IPS-18a (cell line): ENCODE measurements around the gene C9.
"Not testable (repeated sequence)": the region's sequence is repeated elsewhere in the genome, so short reads cannot be mapped to it uniquely, and the experiment has no call there.

Experiments used
- H3K27ac ChIP-seq: one replicate; pipeline ENCODE4 v1.5.1; 2013; ENCODE audit warnings: low read length
- H3K27me3 ChIP-seq: one replicate; pipeline ENCODE4 v1.6.1; 2013; ENCODE audit warnings: mild to moderate bottlenecking, low read length; ENCODE audit not compliant: control insufficient read depth, insufficient read depth
- H3K36me3 ChIP-seq: one replicate; pipeline ENCODE4 v1.6.1; 2013; ENCODE audit warnings: low read depth, low read length; ENCODE audit not compliant: control insufficient read depth
- H3K4me1 ChIP-seq: one replicate; pipeline ENCODE4 v1.6.1; 2013; ENCODE audit warnings: low read depth, low read length; ENCODE audit not compliant: control insufficient read depth
- H3K4me3 ChIP-seq: one replicate; pipeline ENCODE4 v1.5.1; 2013; ENCODE audit warnings: low read length
- H3K9ac ChIP-seq: one replicate; pipeline ENCODE4 v1.6.1; 2013; ENCODE audit warnings: mild to moderate bottlenecking, low read length, moderate library complexity
- H3K9me3 ChIP-seq: one replicate; pipeline ENCODE4 v1.6.1; 2013; ENCODE audit warnings: low read depth, low read length; ENCODE audit not compliant: control insufficient read depth

Gene C9

GRCh38 chr5:39323542-39323941 lies 40.8 kb downstream of the C9 start:
- no peak overlapping the region for H3K9ac ChIP-seq
- H3K36me3 ChIP-seq: no peaks in the 10 kb centered on the region
- no peaks in the 10 kb centered on the region for H3K4me1 ChIP-seq
- H3K9me3 ChIP-seq: no peaks in the 10 kb centered on the region
- no peak overlapping the region for H3K4me3 ChIP-seq
- no peak overlapping the region for H3K27ac ChIP-seq
- no peaks in the 10 kb centered on the region for H3K27me3 ChIP-seq

DNA sequence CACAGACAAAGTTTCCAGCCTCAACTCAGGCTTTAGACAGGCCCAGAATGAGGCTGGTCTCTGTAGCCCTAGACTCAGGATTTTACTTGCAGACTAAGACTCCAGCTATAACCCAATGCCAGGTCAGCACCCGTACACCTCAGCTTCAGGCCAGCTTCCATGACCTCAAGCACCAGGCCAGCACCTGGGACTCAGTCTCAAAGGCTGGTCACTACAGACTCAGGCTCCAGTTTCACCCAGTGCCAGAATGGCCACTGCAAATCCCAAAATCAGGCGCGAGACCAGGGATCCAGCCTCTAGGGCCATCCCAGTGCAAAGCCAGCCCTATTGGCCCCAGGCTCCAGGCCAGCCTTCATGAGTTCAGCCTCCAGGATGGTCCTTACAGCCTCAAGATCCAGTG lies 44.9 kb downstream of the C9 start:
- Histone ChIP-seq H3K36me3 (no peaks in the 10 kb centered on the region), H3K9me3 (no peaks in the 10 kb centered on the region), H3K9ac (no peak overlapping the region), H3K4me1 (no peaks in the 10 kb centered on the region), H3K4me3 (no peak overlapping the region), H3K27ac (no peak overlapping the region), H3K27me3 (no peaks in the 10 kb centered on the region)

GRCh38 chr5:39316464-39316863 lies 47.8 kb downstream of the C9 start:
- not testable (repeated sequence) for H3K9ac ChIP-seq, H3K4me3 ChIP-seq, H3K4me1 ChIP-seq, H3K9me3 ChIP-seq, H3K36me3 ChIP-seq, H3K27me3 ChIP-seq, H3K27ac ChIP-seq

DNA sequence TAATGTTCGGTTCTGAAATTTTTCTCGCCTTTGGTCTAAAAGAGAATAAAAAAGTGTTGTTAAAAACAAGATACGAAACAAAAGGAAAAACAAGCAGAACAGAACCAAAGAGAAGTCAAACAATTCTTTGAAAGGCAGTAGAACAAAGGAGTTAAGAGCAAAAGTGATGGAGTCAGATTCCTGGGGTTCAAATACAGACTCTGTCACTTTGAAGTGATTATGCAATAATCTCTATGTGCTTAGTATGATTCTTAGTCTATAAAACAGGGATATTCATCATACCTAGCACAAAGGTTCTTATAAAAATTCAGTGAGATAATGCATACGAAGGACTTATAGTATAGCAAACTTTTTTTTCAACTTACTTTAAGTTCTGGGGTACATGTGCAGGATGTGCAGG lies 48.3 kb downstream of the C9 start:
- Histone ChIP-seq H3K9ac (no peak overlapping the region), H3K9me3 (no peaks in the 10 kb centered on the region), H3K4me1 (no peaks in the 10 kb centered on the region), H3K27ac (no peak overlapping the region), H3K4me3 (no peak overlapping the region), H3K36me3 (no peaks in the 10 kb centered on the region), H3K27me3 (no peaks in the 10 kb centered on the region)

GRCh38 chr5:39314591-39314990 lies 49.7 kb downstream of the C9 start:
- Histone ChIP-seq H3K27me3 (no peaks in the 10 kb centered on the region), H3K4me1 (no peaks in the 10 kb centered on the region), H3K9ac (no peak overlapping the region)

DNA sequence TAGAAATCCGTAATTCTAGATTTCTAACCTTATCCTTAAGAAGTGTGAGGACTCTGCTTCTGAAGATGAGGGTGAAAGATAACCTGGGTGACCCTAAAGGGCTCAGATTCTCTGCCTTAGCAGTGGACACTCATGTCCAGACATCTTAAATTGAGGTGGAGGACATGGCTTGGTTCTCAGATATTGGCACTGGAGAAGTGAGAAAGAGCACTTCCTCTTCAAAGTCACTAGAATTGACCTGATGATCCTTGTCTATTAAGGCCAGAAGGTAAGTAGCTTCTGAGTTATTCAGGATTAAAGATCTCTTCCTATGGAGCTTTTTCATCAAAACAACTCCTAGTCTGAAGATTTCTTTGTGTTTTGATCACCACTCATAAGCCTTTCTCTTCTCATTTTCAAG lies 54.8 kb downstream of the C9 start:
- no peak overlapping the region for H3K9ac ChIP-seq
- H3K4me3 ChIP-seq: no peak overlapping the region
- H3K9me3 ChIP-seq: no peaks in the 10 kb centered on the region
- H3K27me3 ChIP-seq: no peaks in the 10 kb centered on the region
- H3K4me1 ChIP-seq: no peaks in the 10 kb centered on the region
- no peaks in the 10 kb centered on the region for H3K36me3 ChIP-seq
- no peak overlapping the region for H3K27ac ChIP-seq

More at GRCh38 chr5:39314591-39314990, 49.7 kb downstream of the C9 start:
- Histone ChIP-seq H3K9me3 (no peaks in the 10 kb centered on the region), H3K27ac (no peak overlapping the region), H3K36me3 (no peaks in the 10 kb centered on the region), H3K4me3 (no peak overlapping the region)

- H3K9ac ChIP-seq: no peak overlapping the region
- no peaks in the 10 kb centered on the region for H3K9me3 ChIP-seq
- H3K4me1 ChIP-seq: no peaks in the 10 kb centered on the region
- H3K4me3 ChIP-seq: no peak overlapping the region
- H3K27ac ChIP-seq: no peak overlapping the region
- H3K36me3 ChIP-seq: no peaks in the 10 kb centered on the region
- no peaks in the 10 kb centered on the region for H3K27me3 ChIP-seq
Measured at GRCh38 chr5:39302472-39302871, 61.8 kb downstream of the C9 start.

DNA sequence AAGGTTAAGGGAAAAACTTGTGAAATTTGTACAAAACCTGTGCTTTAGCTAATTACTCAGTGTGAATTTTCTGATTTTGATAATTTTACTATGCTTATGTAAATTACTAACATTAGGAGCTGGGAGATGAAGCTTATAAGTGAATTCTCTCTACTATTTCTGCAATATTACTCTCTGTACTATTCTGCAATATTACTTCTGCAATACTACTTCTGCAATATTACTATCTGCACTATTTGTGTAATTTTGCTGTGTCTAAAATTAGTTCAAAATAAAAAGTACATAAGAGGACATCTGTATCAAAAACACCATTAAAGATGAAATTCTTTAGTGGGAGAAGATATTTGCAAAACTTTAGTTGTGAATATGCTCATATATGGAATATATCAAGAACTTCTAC lies 62.9 kb downstream of the C9 start:
- Histone ChIP-seq H3K36me3 (no peaks in the 10 kb centered on the region), H3K9me3 (no peaks in the 10 kb centered on the region), H3K9ac (no peak overlapping the region), H3K4me1 (no peaks in the 10 kb centered on the region), H3K4me3 (no peak overlapping the region), H3K27ac (no peak overlapping the region), H3K27me3 (no peaks in the 10 kb centered on the region)

DNA sequence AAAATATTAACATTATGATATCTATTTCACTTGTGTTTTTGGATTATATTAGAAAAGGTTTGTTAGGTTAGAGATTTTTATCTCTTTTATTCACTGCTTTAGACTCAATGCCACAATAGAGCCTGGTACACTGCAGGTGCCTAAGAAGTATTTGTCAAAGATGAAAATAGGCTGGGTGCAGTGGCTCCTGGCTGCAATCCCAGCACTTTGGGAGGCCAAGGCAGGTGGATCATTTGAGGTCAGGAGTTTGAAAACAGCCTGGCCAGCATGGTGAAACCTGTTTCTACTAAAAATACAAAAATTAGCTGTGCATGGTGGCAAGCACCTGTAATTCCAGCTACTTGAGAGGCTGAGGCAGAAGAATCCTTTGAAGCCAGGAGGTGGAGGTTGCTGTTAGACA lies 64.3 kb downstream of the C9 start:
- Histone ChIP-seq H3K9ac (no peak overlapping the region), H3K27me3 (no peaks in the 10 kb centered on the region), H3K9me3 (no peaks in the 10 kb centered on the region), H3K4me1 (no peaks in the 10 kb centered on the region), H3K4me3 (no peak overlapping the region), H3K36me3 (no peaks in the 10 kb centered on the region), H3K27ac (no peak overlapping the region)

DNA sequence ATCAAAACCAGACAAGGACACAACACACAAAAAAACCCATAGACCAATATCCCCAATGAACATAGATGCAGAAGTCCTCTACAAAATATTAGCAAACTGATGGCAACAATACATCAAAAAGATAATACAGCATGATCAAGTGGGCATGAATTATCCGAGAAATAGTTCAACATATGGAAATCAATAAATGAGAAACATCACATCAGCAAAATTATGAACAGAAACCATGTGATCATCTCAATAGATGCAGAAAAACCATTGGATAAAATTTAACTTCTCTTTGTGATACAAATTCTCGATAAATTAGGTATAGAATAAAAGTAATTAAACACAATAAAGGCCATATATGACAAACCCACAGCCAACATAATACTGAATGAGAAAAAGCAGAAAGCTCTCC lies 69.6 kb downstream of the C9 start:
- no peaks in the 10 kb centered on the region for H3K36me3 ChIP-seq
- H3K27ac ChIP-seq: no peak overlapping the region
- H3K4me3 ChIP-seq: no peak overlapping the region
- no peaks in the 10 kb centered on the region for H3K27me3 ChIP-seq
- no peak overlapping the region for H3K9ac ChIP-seq
- no peaks in the 10 kb centered on the region for H3K4me1 ChIP-seq
- H3K9me3 ChIP-seq: no peaks in the 10 kb centered on the region

DNA sequence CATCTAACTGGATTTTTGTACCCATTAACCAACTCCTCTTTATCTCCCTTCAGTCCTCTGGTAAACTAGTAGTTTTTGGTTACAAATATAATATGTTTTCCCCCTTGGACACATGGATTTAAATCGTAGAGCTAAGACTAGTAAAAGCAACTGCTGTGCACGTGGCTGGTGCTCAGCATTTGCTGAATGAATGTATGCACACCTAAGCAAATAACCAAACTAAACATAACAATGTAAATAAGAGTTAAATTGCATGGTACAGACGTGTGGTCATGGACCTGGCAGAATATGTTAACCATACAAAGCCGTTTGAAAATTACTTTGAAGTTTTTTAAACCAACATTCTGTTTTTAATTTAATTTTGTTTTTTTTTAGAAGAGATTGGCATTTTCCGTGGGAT lies 79.7 kb downstream of the C9 start:
- no peaks in the 10 kb centered on the region for H3K4me1 ChIP-seq
- H3K9ac ChIP-seq: no peak overlapping the region
- H3K9me3 ChIP-seq: no peaks in the 10 kb centered on the region
- H3K27ac ChIP-seq: no peak overlapping the region
- H3K4me3 ChIP-seq: no peak overlapping the region
- no peaks in the 10 kb centered on the region for H3K27me3 ChIP-seq
- no peaks in the 10 kb centered on the region for H3K36me3 ChIP-seq

DNA sequence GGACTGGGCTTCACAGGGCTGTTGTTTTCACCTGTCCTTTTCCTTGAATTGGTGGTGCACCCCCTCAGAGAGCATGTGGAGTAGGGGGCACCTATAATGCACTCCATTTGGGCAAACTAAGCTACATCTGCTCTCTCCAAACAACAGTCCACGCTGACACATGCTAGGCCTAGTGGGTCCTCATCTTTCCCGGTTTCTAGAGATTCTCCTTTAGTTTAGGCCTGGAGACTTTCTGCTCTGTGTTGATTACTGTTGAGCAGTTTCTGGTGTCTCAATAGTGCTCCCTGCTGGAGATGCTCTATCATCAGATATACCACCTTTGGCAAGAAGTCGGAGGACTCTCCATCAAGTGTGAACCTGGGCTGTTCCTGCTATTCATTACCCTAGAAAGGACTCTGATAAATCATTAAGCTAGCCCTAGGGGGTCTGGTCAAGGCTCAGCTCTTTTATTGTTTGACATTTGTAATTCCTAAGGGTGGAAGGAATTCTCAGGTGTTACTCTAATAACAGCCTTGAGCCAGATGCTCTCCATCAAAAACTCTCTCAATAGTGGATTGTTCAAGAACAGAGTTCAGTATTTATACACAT lies 81.0 kb downstream of the C9 start:
- H3K27ac ChIP-seq: no peak overlapping the region
- H3K4me1 ChIP-seq: no peaks in the 10 kb centered on the region
- no peaks in the 10 kb centered on the region for H3K36me3 ChIP-seq
- no peaks in the 10 kb centered on the region for H3K27me3 ChIP-seq
- H3K9ac ChIP-seq: no peak overlapping the region
- H3K4me3 ChIP-seq: no peak overlapping the region
- H3K9me3 ChIP-seq: no peaks in the 10 kb centered on the region
